ENCODE data around the gene GM2A.

GRCh38 chr5:151218177-151218576 is 34.8 kb upstream of the GM2A start:
- TF ChIP-seq POLR2A (IDR thresholded peaks at IDR 0.05; ENCODE audit: low read depth) (no peak), CTCF (IDR thresholded peaks at IDR 0.05) (no peak)

Data from esophagus muscularis mucosa (tissue), 3 donors.